K562 (cell line): Measurements from ENCODE around the gene CCDC194. TPM values are rescaled to one million over a fixed set of nuclear protein-coding genes. Genes with fewer than 3 reads are reported as not detected.

ENCODE experiments used
- ATF6 ChIP-seq: sonication (generic); formaldehyde crosslinking; IDR thresholded peaks from 2 replicates; pipeline ENCODE4 v1.4.0; 2020; ENCODE audit warnings: mild to moderate bottlenecking, missing genetic modification reagents
- ID3 ChIP-seq, 2 experiments: fragments of 250-450 bp in 1 of 2; fragments of 450-650 bp in 1 of 2; sonication (Bioruptor Pico) in 1 of 2; IDR thresholded peaks; 2 replicates each; pipeline versions ENCODE4 v1.6.1 to v1.8.0; 2016 to 2021; ENCODE audit warnings: mild to moderate bottlenecking in 2 of 2, moderate library complexity in 2 of 2, missing compliant biosample characterization in 1 of 2, missing genetic modification characterization in 1 of 2
- MEF2D ChIP-seq: conservative IDR thresholded peaks from 2 replicates; pipeline ENCODE4 v1.6.1; 2016; ENCODE audit warnings: low read depth, missing genetic modification characterization, missing compliant biosample characterization
- NCOA1 ChIP-seq: fragments of 450-650 bp; IDR thresholded peaks from 2 replicates; pipeline ENCODE4 v1.6.1; 2016; ENCODE audit warnings: low read depth
- NRF1 ChIP-seq, 2 experiments: fragments of 450-650 bp; IDR thresholded peaks in 1 of 2; conservative IDR thresholded peaks in 1 of 2; 2 replicates each; pipeline ENCODE4 v1.6.1; 2014; ENCODE audit warnings: mild to moderate bottlenecking in 2 of 2
- PURB ChIP-seq: sonication (generic); formaldehyde crosslinking; IDR thresholded peaks from 2 replicates; pipeline ENCODE4 v1.9.0; 2021; ENCODE audit warnings: low read depth, mild to moderate bottlenecking, missing genetic modification reagents
- PYGO2 ChIP-seq: fragments of 450-650 bp; IDR thresholded peaks from 2 replicates; pipeline ENCODE4 v1.6.1; 2016; ENCODE audit warnings: mild to moderate bottlenecking, missing genetic modification characterization, moderate library complexity, missing compliant biosample characterization
- SRSF3 ChIP-seq: fragments of 200-400 bp; formaldehyde crosslinking; IDR thresholded peaks from 2 replicates; pipeline ENCODE4 v1.6.1; 2016; ENCODE audit warnings: mild to moderate bottlenecking, low read length, moderate library complexity; ENCODE audit not compliant: insufficient read depth
- STAG1 ChIP-seq: sonication (generic); formaldehyde crosslinking; IDR thresholded peaks from 2 replicates; pipeline ENCODE4 v1.5.0; 2020; ENCODE audit warnings: missing genetic modification reagents, borderline replicate concordance
- TCF3 ChIP-seq: sonication (generic); formaldehyde crosslinking; IDR thresholded peaks from 2 replicates; pipeline ENCODE4 v1.4.0; 2020; ENCODE audit warnings: mild to moderate bottlenecking, missing genetic modification reagents
- XRCC3 ChIP-seq: fragments of 450-650 bp; IDR thresholded peaks from 2 replicates; pipeline ENCODE4 v1.6.1; 2017; ENCODE audit warnings: mild to moderate bottlenecking, moderate library complexity
- ZNF217 ChIP-seq: sonication (generic); formaldehyde crosslinking; IDR thresholded peaks from 2 replicates; pipeline ENCODE4 v1.8.0; 2022; ENCODE audit warnings: mild to moderate bottlenecking, missing genetic modification reagents
- ZNF431 ChIP-seq: sonication (generic); formaldehyde crosslinking; IDR thresholded peaks from 2 replicates; pipeline ENCODE4 v1.8.0; 2022; ENCODE audit warnings: mild to moderate bottlenecking, missing genetic modification reagents
- ZNF511 ChIP-seq: sonication (generic); formaldehyde crosslinking; IDR thresholded peaks from 2 replicates; pipeline ENCODE4 v1.8.0; 2022; ENCODE audit warnings: mild to moderate bottlenecking, missing genetic modification reagents
- ZNF592 ChIP-seq: fragments of 450-650 bp; IDR thresholded peaks from 2 replicates; pipeline ENCODE4 v1.6.1; 2017; ENCODE audit warnings: antibody characterized with exemption, mild to moderate bottlenecking
- polyA plus RNA-seq, 8 experiments: library from polyadenylated mRNA; depleted of rRNA in 4 of 8; stranded (reverse) in 5 of 8; unstranded in 3 of 8; fragments of >200 nt; fragmentation: Nextera tagmentation in 2 of 8; fragmentation: Illumina TruSeq in 1 of 8; extraction: Ambion mirVana in 2 of 8; extraction: Trizol in 1 of 8; gene quantifications; 2 replicates each; pipeline versions ENCODE4 v1.2.1 to v1.2.3, GENCODE V29; 2011 to 2014; ENCODE audit warnings: inconsistent platforms in 1 of 8, missing spikeins in 1 of 8
- total RNA-seq, 7 experiments: library from RNA; depleted of rRNA in 6 of 7; stranded (reverse); fragments of >200 nt in 6 of 7; fragmentation: Illumina TruSeq in 2 of 7; extraction: Trizol in 2 of 7; gene quantifications; 2 replicates each; pipeline versions ENCODE4 v1.2.1 to v1.2.3, GENCODE V29; 2011 to 2021; ENCODE audit warnings: low replicate concordance in 1 of 7

CCDC194 gene
- total and polyA plus RNA-seq, 9 of the 15 experiments (the other 6 are each of a cell fraction or from before 2014, with no cell fraction given) = 0.13 to 1.3 (median 0.39) TPM; not detected in 3

- no peak for TF ChIP-seq ZNF592
- TF ChIP-seq SRSF3 = no peak
- no peak for TF ChIP-seq ATF6
- no peak; the same call in 1 of the 2 replicates for TF ChIP-seq STAG1 (CRISPR knock-in tag)
- TF ChIP-seq TCF3 (CRISPR knock-in tag) = peak; percentile 27; the same call in 1 of the 2 replicates
- peak; percentile 93 to 94 for TF ChIP-seq NRF1 (conservative IDR thresholded peaks at IDR 0.05 in 1 of 2, IDR thresholded peaks at IDR 0.05 in 1 of 2)
- no peak for TF ChIP-seq MEF2D (tag)
- no peak for TF ChIP-seq PURB (CRISPR knock-in tag)
- TF ChIP-seq ZNF217 = no peak
- TF ChIP-seq ZNF511 = no peak
- peak; percentile 86 for TF ChIP-seq NCOA1
- TF ChIP-seq ID3 (CRISPR knock-in tag; IDR thresholded peaks at IDR 0.05) = no peak
- TF ChIP-seq ID3 (tag; IDR thresholded peaks at IDR 0.05) = no peak
- no peak for TF ChIP-seq PYGO2
- no peak for TF ChIP-seq XRCC3
- no peak for TF ChIP-seq ZNF431 (CRISPR knock-in tag)
Measured at GRCh38 chr19:17419621-17420474, 25.9 kb upstream of the CCDC194 start, which contains the start of gene MVB12A (continued).
